GM12801 (cell line): ENCODE results near the gene NOB1.

Source experiments
- TF ChIP-seq, protein P1 (sequence below): IDR thresholded peaks from one replicate; pipeline ENCODE4 v1.5.1; 2011; ENCODE audit warnings: control low read depth; ENCODE audit not compliant: insufficient read length; ENCODE audit errors: extremely low read depth

The NOB1 gene

GRCh38 chr16:69709456-69710084, 45.2 kb downstream of the NOB1 start:
- TF ChIP-seq, protein P1, sequence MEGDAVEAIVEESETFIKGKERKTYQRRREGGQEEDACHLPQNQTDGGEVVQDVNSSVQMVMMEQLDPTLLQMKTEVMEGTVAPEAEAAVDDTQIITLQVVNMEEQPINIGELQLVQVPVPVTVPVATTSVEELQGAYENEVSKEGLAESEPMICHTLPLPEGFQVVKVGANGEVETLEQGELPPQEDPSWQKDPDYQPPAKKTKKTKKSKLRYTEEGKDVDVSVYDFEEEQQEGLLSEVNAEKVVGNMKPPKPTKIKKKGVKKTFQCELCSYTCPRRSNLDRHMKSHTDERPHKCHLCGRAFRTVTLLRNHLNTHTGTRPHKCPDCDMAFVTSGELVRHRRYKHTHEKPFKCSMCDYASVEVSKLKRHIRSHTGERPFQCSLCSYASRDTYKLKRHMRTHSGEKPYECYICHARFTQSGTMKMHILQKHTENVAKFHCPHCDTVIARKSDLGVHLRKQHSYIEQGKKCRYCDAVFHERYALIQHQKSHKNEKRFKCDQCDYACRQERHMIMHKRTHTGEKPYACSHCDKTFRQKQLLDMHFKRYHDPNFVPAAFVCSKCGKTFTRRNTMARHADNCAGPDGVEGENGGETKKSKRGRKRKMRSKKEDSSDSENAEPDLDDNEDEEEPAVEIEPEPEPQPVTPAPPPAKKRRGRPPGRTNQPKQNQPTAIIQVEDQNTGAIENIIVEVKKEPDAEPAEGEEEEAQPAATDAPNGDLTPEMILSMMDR, result no peak

DNA sequence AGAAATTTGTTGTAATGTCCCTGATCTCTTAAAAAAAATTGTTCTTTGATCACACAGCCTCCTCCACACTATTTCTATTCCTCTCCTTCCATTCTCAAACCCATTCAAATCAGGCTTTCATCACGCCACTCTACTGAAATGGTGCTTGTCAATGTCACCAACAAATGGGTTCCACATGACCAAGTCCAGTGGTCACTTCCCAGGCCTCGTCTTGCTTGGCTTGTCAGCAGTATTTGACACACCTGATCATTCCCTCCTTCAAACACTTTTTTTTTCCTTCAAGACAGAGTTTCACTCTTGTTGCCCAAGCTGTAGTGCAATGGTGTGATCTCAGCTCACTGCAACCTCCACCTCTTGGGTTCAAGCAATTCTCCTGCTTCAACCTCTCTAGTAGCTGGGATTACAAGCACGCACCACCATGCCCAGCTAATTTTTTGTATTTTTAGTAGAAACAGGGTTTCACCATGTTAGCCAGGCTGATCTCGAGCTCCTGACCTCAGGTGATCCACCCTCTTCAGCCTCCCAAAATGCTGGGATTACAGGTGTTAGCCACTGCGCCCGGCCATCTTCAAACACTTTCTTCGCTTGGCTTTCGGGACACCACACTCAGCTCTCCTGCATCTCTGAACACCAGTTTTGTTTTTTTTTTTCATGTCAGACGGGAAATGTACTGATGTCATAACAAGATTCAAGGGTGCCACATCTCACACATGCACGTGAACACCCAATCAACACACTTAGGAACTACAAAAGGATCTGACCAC, 46.6 kb downstream of the NOB1 start:
- TF ChIP-seq, protein P1, result no peak

DNA sequence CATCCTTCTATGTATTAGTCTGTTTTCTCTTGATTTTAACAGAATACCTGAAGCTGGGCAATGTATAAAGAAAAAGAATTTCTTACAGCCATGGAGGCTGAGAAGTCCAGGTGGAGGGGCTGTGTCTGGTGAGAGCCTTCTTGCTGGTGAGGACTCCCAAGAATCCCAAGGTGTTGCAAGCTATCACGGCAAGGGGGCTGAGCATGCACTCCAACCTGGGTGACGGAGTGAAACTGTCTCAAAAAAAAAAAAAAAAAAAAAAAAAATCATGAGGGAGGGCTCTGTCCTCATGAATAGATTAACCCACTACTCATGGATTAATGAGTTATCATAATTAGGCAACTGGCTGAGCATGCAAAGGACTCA, 47.8 kb downstream of the NOB1 start:
- TF ChIP-seq, protein P1, result no peak

DNA sequence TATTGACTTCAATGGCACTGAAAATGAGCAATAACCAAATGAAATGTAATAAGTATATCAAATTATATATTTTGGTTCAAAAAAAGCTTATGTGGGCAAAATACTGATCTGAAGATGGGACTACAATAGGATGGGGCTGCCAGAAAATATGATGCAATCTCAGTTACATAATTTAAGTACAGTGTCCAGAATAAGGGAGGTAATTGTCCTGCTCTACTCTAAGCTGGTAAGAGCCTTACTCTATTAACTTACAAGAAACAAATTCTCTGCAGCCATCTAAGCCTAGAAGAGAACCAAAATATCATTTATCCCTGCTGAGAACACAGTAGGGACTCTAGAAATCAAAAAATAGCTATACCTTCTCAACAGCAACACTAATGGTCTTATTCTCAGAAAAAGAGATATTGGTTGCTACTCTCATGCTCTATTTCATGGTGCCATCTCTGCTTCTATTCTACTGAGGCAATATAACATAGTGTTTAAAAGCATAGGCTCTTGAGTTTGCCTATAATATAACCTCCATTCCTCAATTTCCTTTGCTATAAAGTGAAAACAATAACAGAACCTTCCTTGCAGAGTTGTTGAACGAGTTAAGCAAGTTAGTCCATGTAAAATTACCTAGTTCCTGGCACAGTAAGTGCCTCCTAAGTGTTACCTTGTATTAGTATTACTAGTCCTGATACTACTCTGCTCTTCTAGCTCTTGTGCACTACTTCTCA, 48.3 kb downstream of the NOB1 start:
- TF ChIP-seq, protein P1, result no peak

GRCh38 chr16:69703638-69704037, 51.1 kb downstream of the NOB1 start:
- TF ChIP-seq, protein P1, result no peak

DNA sequence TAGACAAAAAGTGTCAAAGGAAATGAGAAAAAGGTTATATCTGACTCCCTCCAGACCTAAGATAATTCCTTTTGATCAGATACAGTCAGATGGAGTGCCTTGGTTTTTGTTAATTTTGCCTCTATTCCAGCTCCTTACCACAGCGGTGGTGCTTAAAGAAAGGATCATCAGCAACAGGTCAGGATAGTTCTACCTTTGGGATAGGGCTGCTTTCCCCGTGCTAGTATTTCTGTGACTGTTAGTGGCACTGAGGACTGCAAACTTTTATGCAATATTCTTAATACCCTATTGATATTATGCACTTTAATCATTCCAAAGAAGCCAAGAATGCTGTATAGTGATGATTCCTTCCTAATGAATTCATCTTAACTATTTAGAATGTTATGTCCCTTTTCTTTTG, 52.9 kb downstream of the NOB1 start:
- TF ChIP-seq, protein P1, result no peak

GRCh38 chr16:69701452-69701851, 53.3 kb downstream of the NOB1 start:
- TF ChIP-seq, protein P1, result no peak
